Endothelial cell of umbilical vein (primary cell): ENCODE results near the gene IRF2BP2. TPM values are rescaled to one million over a fixed set of nuclear protein-coding genes. Genes with fewer than 3 reads are reported as not detected.

Experiments used
- BruUV-seq: library from RNA; stranded (reverse); fragments of 400-500 nt; replicated peaks from 2 replicates; lab custom pipeline; 2021; lab: Mats Ljungman, UMichigan
- CTCF ChIA-PET: fragments of 300-600, 350-600 bp; sonication (Branson Sonifier 250); formaldehyde crosslinking; loops from one replicate; lab custom pipeline; 2021; ENCODE audit warnings: antibody characterized with exemption, inconsistent platforms; lab: Charles Lee
- POLR2A ChIA-PET: fragments of 300-600, 350-600 bp; sonication (Branson Sonifier 250); formaldehyde crosslinking; loops from one replicate; lab custom pipeline; 2021; ENCODE audit warnings: antibody characterized with exemption, inconsistent platforms; lab: Charles Lee
- DNase-seq: peaks from one replicate; pipeline ENCODE4 v3.0.0-alpha.2; 2011; ENCODE audit warnings: low read depth, low spot score
- FAIRE-seq: peaks from 2 replicates; lab custom pipeline; 2011; peaks lifted over from hg19 to GRCh38; lab: Jason Lieb, UNC
- H2AFZ ChIP-seq: 2 replicates; pipeline ENCODE4 v1.6.0; 2012; ENCODE audit warnings: low read depth, low read length, control low read depth, inconsistent platforms
- H3K27ac ChIP-seq: 2 replicates; pipeline ENCODE4 v1.5.1; 2011; ENCODE audit warnings: low read depth, mild to moderate bottlenecking, control low read depth, low read length, moderate library complexity; ENCODE audit not compliant: insufficient read depth
- H3K27me3 ChIP-seq, 2 experiments: 2 replicates each; pipeline versions ENCODE4 v1.6.0 to v1.6.1; 2011; ENCODE audit warnings: low read length in 2 of 2, mixed read lengths in 1 of 2; ENCODE audit not compliant: control insufficient read depth in 2 of 2, insufficient read depth in 2 of 2
- H3K36me3 ChIP-seq, 2 experiments: 2 replicates in 1 of 2; 3 replicates in 1 of 2; pipeline ENCODE4 v1.5.1; 2011; ENCODE audit warnings: low read length in 2 of 2, mild to moderate bottlenecking in 1 of 2, moderate library complexity in 1 of 2; ENCODE audit not compliant: control insufficient read depth in 2 of 2, insufficient read depth in 2 of 2; ENCODE audit errors: extremely low read depth in 1 of 2
- H3K4me1 ChIP-seq: 3 replicates; pipeline ENCODE4 v1.5.1; 2011; ENCODE audit warnings: mild to moderate bottlenecking, low read length; ENCODE audit not compliant: control insufficient read depth, insufficient read depth; ENCODE audit errors: extremely low read depth
- H3K4me2 ChIP-seq: 2 replicates; pipeline ENCODE4 v1.6.1; 2011; ENCODE audit warnings: low read length, control low read depth, mixed read lengths; ENCODE audit not compliant: insufficient read depth
- H3K4me3 ChIP-seq, 3 experiments: fragments of 200-600 bp in 1 of 3; sonication (generic), shearing (Covaris generic) in 1 of 3; replicated peaks in 1 of 3; 2 replicates each; pipeline ENCODE4 v1.5.1; 2011 to 2016; ENCODE audit warnings: control low read depth in 3 of 3, low read length in 3 of 3, mild to moderate bottlenecking in 2 of 3, inconsistent platforms in 1 of 3, low read depth in 1 of 3, moderate library complexity in 1 of 3; ENCODE audit not compliant: insufficient read depth in 1 of 3
- H3K79me2 ChIP-seq: 2 replicates; pipeline ENCODE4 v1.6.0; 2012; ENCODE audit warnings: low read length, inconsistent platforms; ENCODE audit not compliant: control insufficient read depth, insufficient read depth
- H3K9ac ChIP-seq: replicated peaks from 2 replicates; pipeline ENCODE3; 2011; ENCODE audit warnings: low read length, control low read depth; ENCODE audit not compliant: insufficient read depth; ENCODE audit errors: extremely low read depth
- H3K9me1 ChIP-seq: replicated peaks from 3 replicates; pipeline ENCODE4 v1.6.0; 2011; ENCODE audit warnings: mild to moderate bottlenecking, low read length; ENCODE audit not compliant: control insufficient read depth, insufficient read depth; ENCODE audit errors: extremely low read depth
- H3K9me3 ChIP-seq: replicated peaks from 2 replicates; pipeline ENCODE4 v1.5.1; 2012; ENCODE audit warnings: low read length, inconsistent platforms; ENCODE audit not compliant: control insufficient read depth, insufficient read depth
- H4K20me1 ChIP-seq: replicated peaks from 2 replicates; pipeline ENCODE3; 2011; ENCODE audit warnings: mild to moderate bottlenecking, low read length; ENCODE audit not compliant: control insufficient read depth, insufficient read depth; ENCODE audit errors: extremely low read depth
- CTCF ChIP-seq, 2 donors: IDR thresholded peaks; 1 replicate in 1 of 2; 2 replicates in 1 of 2; pipeline ENCODE4 v1.5.1; 2011; ENCODE audit warnings: low read length in 2 of 2, mild to moderate bottlenecking in 2 of 2, moderate library complexity in 2 of 2, control low read depth in 1 of 2, inconsistent platforms in 1 of 2, low read depth in 1 of 2; ENCODE audit not compliant: insufficient read depth in 1 of 2; ENCODE audit errors: extremely low read depth in 1 of 2
- EZH2 ChIP-seq: IDR thresholded peaks from 2 replicates; pipeline ENCODE4 v1.6.1; 2012; ENCODE audit warnings: borderline replicate concordance, low read depth, mild to moderate bottlenecking, moderate library complexity, low read length, inconsistent platforms; ENCODE audit not compliant: severe bottlenecking
- FOS ChIP-seq: IDR thresholded peaks from 2 replicates; pipeline ENCODE4 v1.6.1; 2011; ENCODE audit warnings: mild to moderate bottlenecking, low read length, moderate library complexity, borderline replicate concordance; ENCODE audit not compliant: insufficient read depth
- GATA2 ChIP-seq: IDR thresholded peaks from 2 replicates; pipeline ENCODE4 v1.7.0; 2011; ENCODE audit warnings: low read depth, mild to moderate bottlenecking, moderate library complexity, mixed read lengths, low read length; ENCODE audit not compliant: insufficient read length, insufficient read depth
- JUN ChIP-seq: IDR thresholded peaks from 2 replicates; pipeline ENCODE4 v1.6.1; 2011; ENCODE audit warnings: borderline replicate concordance, low read depth; ENCODE audit not compliant: insufficient read length, insufficient read depth
- MAX ChIP-seq: IDR thresholded peaks from 2 replicates; pipeline ENCODE4 v1.6.1; 2011; ENCODE audit not compliant: insufficient read depth, insufficient read length
- MYC ChIP-seq: IDR thresholded peaks from one replicate; pipeline ENCODE4 v1.6.1; 2011; ENCODE audit warnings: mild to moderate bottlenecking, low read depth, low read length
- POLR2A ChIP-seq: IDR thresholded peaks from 2 replicates; pipeline ENCODE4 v1.6.1; 2012; ENCODE audit warnings: low read depth, mild to moderate bottlenecking, control low read depth, low read length
- POLR2AphosphoS5 ChIP-seq: IDR thresholded peaks from 2 replicates; pipeline ENCODE4 v1.6.1; 2012; ENCODE audit warnings: low read depth, mild to moderate bottlenecking, control low read depth, low read length, moderate library complexity; ENCODE audit not compliant: insufficient read depth
- dilution Hi-C: fragments of 300-500 bp; cut with MboI; formaldehyde crosslinking; loops from one replicate; pipeline ENCODE4 v1.15.0; 2019; ENCODE audit warnings: low sequenced_read_pairs; ENCODE audit not compliant: extremely low pct_ligation_motif_present
- intact Hi-C: fragments of 100-400 bp; cut with micrococcal nuclease; formaldehyde crosslinking; loops from one replicate; pipeline ENCODE4 v1.10.0; 2022
- polyA plus RNA-seq, 4 experiments: library from polyadenylated mRNA; depleted of rRNA in 3 of 4; stranded (reverse) in 3 of 4; unstranded in 1 of 4; fragments of >200 nt; gene quantifications; 2 replicates each; pipeline versions ENCODE4 v1.2.1 to v1.2.3, GENCODE V29; 2011 to 2012; ENCODE audit warnings: missing spikeins in 1 of 4
- total RNA-seq: library from RNA; stranded (reverse); gene quantifications from 2 replicates; pipeline ENCODE4 v1.2.3, GENCODE V29; 2021

IRF2BP2 gene
- total and polyA plus RNA-seq, 2 donors (not counting 3 experiments of a cell fraction or from before 2014, with no cell fraction given), result 66.6 to 109 TPM

GRCh38 chr1:234649432-234650081, 39.6 kb upstream of the IRF2BP2 start:
- intact Hi-C loops, result no loop called here
- ChIA-PET CTCF (no interaction called here), POLR2A (no interaction called here)
- no peak for TF ChIP-seq MYC
- TF ChIP-seq MAX, result no peak
- no peak for TF ChIP-seq FOS
- no peak for TF ChIP-seq POLR2A
- TF ChIP-seq EZH2, result no peak
- no peak for TF ChIP-seq GATA2
- TF ChIP-seq JUN, result no peak
- TF ChIP-seq POLR2AphosphoS5, result no peak
- no peak for TF ChIP-seq CTCF (IDR thresholded peaks at IDR 0.05; ENCODE audit: extremely low read depth in 1 of 2, insufficient read depth in 1 of 2, low read depth in 1 of 2, low read length in 2 of 2)
- no peak for FAIRE-seq
- Histone ChIP-seq H3K4me2 (no peak overlapping the region), H3K4me3 (no peak overlapping the region), H3K36me3 (no peaks in the 10 kb centered on the region), H4K20me1 (no peaks in the 10 kb centered on the region), H3K4me1 (no peaks in the 10 kb centered on the region), H3K9me1 (no peaks in the 10 kb centered on the region), H3K9ac (no peak overlapping the region), H3K27ac (no peak overlapping the region), H2AFZ (no peak overlapping the region), H3K79me2 (no peaks in the 10 kb centered on the region), H3K9me3 (no peaks in the 10 kb centered on the region), H3K27me3 (no peaks in the 10 kb centered on the region)
- BruUV-seq, result no TSS peak
- dilution Hi-C loops, result no loop called here
- DNase-seq, result no peak
